Stimulated activated CD8-positive, alpha-beta memory T cell treated with anti-CD3 and anti-CD28 coated beads, Interleukin-7, amount 100 ng/mL, for 4 hours (primary cell): Measurements from ENCODE around the gene FKBP6.
"Not testable (repeated sequence)": the region's sequence is repeated elsewhere in the genome, so short reads cannot be mapped to it uniquely, and the experiment has no call there.

ENCODE experiments used
- DNase-seq, 2 donors: peaks; one replicate each; pipeline ENCODE4 v3.0.0-alpha.2; 2020; ENCODE audit warnings: low read depth in 2 of 2

Gene FKBP6

DNA sequence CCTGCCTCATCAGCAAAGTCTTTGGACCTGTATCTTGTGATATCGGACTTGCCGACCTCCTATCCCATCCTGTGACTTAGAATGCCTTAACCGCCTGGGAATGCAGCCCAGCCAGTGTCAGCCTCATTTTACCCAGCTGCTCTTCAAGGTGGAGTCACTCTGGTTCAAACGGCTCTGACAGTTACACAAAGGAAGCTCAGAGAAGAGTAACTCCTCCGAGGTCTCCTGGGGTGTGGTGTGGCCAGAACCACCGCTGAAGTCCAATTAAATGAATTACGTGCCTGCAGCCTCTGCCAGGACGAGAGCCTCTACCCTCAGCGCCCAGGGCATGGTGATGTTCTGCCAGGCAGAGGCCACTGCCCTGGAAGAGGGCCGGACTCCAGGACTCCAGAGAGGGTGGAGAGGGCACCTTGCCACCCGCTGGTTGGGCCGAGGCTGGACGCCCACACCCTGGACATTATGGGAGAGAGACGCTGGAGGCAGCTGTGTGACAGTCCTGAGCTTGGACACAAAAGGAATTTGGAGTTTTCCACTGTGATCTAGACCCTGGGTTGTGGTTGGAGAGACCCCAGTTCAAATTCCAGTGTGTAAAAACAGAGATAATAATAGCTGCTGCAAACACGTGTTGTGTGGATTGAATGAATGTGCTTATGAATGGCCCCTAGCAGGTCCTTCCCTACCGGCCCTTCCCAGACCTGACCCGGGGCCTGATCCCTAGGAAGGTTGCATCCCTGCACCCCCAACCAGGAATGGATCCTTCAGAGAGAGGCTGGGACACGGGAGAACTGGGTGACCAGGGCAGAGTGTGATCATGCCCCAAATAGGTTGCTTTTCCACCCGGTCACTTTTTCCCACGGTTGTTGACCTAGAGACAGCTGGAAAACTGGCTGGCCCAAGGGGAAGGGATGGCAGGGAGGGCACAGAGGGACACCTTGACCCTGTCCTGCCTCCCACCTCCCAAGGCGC lies 67.9 kb downstream of the FKBP6 start:
- no peak for DNase-seq

DNA sequence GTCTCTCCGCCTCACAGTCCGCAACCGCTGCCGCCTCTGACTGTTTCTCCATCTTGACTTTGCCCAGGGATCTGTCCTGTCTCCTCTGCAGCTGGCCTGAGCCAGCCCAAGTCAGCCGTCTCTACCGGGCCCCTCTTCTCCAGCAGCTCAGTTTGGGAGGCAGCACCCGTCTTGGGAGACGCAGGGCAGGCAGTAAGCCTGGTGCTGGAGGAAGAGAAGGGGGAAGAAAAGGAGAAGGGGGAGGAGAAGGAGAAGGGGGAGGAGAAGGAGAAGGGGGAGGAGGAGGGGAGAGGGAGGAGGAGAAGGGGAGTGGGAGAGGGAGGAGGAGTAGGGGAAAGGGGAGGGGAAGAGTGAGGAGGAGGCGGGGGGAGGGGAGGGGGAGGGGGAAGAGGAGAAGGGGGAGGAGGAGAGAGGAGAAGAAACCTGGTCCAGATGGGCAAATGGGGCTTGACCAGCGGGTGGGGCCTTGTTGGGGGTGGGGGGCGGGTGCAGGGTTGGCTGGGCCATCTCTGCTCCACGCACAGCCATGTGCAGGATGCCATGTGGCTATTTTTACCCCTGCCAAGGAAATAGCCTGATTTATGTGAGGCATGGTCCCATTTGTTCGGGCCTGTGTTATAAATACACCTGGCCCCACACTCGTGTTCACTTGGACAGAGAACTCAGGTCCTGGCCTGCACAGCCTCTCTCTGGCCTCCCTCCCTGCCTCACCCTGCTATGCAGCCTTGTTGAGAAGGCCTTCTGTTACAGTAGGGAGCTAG lies 69.7 kb downstream of the FKBP6 start:
- no peak for DNase-seq

DNA sequence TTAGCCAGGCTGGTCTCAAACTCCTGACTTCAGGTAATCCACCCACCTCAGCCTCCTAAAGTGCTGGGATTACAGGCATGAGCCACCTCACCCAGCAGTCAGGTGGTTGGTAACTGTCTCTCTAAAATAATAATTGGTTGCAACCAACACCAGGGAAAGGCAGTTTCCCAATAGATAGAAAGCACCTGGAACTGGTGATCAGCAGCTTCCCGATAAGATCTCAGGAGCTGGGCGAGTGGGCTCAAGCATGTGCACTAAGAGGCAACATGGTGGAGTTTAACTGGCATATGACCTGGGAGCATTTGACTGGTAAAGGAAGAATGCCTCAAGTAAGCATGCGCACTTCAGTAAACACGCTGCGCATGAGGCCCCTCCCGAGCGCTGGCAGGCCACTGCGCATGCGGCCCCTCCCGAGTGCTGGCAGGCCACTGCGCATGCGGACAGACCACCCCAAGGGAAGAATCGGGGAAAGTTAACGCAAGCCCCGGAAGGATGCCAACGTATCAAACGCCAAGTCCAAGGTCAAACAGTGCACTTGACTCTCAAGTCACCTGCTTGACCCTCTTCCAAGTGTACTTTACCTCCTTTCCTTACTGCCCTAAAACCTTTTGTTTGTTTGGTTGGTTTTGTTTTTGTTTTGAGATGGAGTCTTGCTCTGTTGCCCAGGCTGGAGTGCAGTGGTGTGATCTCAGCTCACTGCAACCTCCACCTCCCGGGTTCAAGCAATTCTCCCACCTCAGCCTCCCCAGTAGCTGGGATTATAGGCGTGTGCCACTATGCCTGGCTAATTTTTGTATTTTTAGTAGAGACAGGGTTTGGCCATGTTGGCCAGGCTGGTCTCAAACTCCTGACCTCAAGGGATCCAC lies 71.5 kb downstream of the FKBP6 start:
- peak; percentile 55 to 57 for DNase-seq

DNA sequence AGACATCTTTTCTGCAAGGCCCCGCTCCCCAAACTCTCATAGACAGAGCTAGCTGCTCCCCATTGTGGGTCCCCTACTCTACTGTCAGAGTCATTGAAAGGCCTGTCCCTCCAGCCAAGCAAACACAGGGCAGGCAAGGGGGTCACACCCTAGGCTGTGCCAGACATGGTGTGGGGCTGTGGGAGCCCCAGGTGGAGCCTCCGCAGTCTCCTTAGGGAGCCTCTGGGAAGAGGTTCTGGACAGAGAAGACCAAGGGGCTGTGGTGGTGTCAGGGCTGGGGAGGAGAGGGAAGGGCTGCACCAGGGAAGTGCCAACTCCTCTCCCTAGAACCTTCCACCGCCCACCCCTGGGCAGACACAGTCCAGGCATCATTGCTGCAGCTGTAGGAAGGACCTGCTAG lies 76.9 kb downstream of the FKBP6 start:
- not testable (repeated sequence) for DNase-seq
